GM18511 (cell line): ENCODE results near the gene BCOR.

Source experiments
- ATAC-seq: cut with Tn5 transposase; IDR thresholded peaks from one replicate; pipeline ENCODE4 v1.9.1; 2021; ENCODE audit warnings: mild to moderate bottlenecking, moderate library complexity; ENCODE audit not compliant: unreplicated experiment

The BCOR gene

DNA sequence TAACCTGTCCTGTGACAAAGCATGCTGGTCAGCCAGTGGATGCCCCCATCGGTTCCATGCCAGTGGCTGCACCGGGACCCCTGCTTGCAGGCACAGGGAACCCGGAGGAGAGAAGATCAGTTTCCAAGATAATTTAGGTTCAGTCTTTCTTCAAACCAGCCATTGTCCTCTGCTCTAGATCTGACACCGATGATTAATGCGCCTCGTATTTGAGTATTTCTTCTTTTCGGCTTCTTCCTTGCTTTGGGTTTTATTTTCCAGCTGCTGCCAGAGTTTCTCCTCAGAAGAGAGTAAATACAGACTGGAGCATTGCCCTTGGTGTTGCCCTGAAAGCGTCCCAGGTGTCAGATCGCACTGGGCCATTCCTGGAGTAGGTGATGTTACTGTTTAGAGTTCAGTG lies 19.2 kb upstream of the BCOR start:
- no peak for ATAC-seq

DNA sequence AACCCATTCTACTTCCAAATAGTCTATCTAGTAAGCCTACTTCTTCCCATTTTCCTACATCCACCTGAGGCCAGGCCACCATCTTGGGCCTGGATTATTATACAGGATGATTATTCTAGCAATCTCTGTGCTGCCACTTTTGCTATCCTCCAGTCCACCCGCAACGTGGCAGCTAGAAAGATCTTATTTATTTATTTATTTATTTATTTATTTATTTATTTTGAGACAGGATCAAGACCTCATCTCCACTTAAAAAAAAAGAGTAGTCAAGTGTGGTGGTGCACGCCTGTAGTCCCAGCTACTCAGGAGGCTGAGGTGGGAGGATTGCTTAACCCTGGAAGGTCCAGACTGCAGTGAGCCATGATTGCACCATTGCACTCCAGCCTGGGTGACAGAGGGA lies 15.2 kb upstream of the BCOR start:
- no peak for ATAC-seq

DNA sequence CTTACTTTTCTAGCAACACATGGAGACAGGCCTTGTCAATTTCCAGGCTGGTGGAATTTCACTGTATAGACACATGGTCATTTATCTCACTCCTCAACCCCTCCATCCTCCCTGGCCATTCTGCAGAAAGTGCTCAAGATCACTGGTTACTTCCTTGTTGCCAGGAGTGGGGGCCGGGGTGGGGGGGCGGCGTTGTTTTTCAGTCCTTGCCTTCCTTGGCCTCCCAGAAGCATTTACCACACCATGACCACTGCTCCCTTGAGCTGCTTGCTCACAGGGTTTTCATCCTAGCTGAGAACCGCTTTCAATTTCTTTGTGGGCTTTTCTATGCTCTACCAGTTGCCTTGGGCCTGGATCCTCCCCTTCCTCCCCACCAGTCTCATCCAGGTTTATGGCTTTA lies 14.1 kb upstream of the BCOR start:
- ATAC-seq, result no peak

DNA sequence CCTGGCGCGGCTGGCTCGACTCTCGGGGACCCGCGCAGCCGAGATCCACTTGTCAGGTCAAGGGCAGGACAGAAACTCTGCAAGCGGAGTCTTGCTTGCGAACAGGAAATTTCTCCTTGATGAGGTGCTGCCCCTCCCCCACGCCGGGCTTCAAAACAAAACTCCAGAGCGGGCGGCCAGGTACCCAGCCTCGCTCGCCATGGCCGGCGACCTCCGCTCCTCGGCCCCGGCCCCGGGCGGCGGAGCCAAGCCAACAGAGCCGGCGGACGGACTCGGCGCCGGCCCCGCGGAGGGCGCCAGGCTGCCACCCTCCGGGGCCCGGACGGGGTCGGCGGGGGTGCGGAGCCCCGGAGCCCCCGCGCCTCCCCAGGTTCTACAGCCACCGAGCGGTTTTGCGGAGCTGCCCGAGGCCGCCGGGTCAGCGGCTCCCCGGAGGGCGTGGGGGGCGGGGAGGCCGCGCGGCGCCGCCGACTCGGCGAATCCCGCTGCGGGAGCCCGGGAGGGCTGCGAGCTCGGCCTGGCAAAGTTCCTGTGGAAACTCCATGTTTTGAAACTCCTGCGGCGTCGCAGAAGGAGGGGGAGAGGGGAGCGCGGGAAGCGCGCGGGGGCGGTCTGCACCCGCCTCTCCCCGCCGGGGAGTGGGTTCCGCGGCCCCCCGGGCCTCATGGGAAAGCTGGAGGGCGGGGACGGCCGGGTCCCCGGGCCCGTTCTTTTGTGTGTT lies 11.7 kb upstream of the BCOR start:
- ATAC-seq, result no peak

DNA sequence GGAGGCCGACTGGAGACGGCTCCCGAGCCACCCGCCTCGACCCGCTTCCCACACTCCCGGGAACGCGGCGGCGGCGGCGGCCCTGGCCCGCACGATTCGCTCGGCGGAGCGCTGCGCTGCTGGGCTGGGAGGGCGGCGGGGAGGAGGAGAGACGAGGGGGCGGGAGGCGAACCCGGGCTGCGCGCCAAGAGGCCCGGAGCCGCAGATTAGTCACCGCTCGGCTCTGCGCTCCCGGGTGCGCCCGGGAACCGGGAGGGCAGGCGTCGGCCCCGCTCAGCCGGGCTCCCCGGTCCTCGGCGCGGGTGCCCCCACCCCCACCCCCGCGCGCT lies 11.2 kb upstream of the BCOR start:
- no peak for ATAC-seq

DNA sequence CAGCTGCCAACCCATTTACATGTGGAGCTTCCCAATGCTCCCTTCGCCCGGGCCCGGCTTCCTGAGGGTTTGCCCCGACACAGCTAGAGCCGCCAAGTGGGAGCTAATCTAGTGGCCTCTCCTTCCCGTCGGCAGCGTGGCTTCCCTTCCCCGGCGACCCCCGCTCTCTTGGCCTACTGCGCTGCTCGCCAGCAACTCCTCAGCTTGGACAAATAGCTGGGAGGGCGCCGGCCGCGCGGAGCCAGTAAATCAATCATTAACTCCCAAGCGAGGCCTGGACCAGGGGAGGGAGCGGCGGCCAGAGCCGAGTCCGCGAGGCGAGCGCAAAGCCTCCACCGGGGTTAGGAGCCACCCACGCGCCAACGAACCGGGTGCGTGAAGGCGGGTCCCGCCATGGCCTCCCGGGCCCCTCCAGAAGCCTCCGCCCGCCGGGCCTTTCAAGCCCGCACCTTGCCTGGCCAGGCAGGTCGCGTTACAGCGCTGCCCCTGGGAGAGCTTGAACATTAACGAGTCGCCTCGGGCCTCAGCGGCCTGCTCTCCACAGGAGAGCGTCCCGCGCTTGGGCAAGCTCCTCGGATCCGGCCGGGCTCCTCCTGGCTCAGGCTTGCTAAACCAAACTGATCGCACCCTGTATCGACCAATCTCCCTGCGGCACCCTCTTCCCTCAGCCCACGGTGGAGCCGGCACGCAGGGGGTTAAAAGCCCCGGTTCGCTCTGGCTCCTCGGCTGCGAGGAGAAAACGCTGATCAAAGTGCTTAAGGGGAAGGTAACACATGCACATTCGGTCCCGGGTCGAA lies 10.6 kb upstream of the BCOR start:
- ATAC-seq, result no peak

DNA sequence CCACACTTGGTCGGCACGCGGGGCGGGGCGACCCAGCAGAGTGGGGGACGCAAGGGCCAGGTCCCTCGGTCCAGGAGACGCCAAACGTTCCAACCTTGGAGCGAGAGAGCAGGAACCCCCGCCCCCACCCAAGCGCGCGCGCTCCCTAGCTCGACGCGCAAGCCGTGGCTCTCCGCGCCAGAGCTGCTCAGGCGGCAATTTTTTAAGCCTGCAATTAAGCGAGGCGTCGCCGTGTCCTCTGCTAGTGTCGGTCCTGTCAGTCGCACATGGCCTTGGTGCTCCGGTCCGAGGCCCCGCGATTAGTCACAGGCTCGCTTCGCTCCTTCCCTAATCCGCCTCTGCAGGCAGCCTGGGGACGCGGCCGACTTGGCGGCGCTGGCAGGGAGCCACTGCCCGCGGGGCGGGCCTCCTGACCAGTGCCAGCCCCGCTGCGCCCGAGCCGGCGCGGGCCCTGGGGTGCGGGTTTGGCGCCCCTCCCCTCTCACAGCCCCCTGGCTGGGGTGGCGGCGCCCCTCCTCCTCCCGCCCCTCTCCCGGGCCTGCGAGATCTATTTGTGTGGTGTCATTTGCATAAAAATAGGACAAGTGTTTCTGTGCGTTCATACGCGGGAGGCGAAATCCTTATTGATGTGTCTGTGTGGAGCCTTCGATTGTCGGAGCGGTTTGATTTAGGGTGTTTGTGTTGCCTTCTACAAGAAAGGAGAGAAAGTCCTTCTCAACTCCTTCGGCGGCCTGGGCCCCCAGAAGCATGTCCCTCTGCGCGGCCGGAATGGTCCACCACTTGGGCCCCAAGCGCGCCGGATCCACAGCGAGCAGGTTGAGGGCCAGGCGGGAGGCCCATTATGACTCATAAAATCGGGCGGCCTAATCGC lies 9.8 kb upstream of the BCOR start:
- ATAC-seq, result no peak

DNA sequence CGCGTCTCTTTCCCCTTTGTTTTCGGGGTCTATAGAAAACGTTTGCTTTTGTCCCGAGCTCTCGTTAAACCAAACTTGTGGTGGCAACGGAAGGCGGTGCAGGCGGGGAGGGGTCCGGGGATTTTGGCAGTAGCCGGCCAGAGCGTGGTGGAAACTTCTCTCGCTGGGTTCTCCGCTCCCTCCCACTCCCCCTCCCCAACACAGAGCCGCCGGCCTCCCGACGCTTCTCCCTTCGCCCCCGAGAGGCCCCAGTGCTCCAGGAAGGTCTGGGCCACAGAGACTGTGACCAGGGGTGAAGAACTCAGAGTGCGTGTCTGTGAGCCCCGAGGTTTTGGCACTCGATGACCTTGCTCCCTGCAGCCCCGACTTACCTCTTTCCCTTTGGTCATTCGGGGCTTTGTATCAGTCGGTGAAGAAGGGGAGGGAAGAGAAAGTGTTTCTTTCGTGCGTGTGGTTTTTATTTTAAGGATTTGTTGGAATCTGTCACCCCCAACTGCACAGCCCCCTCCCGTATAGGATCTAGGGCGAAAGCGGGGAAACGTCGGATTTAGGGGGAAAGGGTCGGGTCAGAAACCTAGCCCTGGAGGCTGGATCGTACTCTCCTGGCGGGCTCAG lies 9.0 kb upstream of the BCOR start:
- no peak for ATAC-seq

DNA sequence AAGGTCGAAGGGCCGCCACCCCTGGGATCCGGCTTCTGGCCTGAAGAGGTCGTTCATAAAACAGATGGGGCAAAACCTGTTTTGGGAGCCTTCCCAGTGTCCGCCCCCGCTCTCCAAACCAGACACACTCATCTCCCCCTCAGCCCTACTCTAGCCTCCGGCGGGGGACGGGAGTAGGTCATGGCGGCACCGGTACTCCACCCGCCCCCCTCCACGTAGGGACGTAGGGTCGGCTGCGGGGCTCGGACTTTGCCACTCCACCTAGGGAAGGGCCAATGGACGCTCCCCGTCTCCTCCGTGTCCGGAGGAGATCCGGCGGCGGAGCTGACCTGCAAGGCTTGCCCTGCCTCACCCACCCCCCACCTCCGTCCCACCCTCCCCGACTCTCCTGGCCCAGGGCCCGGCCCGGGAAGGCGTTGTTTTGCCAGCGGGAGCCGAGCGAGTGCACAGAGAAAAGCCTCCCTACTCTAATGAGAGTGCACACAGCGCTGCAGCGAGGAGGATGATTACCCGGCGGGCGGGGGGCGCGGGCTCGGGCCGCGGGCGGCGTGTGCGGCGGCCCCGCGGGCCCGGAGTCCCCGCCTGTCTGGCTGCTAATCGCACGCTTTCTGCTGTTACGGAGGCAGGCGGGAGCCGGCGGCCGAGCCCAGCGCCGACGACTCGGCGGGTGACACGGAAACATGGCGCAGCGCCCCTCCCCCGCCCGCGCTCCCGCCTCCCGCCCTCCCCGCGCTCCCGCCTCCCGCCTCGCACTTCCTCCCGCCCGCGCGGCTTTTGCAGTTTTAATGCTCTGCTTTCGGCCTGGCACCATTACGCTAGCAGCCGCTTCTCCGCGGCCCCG lies 8.3 kb upstream of the BCOR start:
- ATAC-seq, result no peak

DNA sequence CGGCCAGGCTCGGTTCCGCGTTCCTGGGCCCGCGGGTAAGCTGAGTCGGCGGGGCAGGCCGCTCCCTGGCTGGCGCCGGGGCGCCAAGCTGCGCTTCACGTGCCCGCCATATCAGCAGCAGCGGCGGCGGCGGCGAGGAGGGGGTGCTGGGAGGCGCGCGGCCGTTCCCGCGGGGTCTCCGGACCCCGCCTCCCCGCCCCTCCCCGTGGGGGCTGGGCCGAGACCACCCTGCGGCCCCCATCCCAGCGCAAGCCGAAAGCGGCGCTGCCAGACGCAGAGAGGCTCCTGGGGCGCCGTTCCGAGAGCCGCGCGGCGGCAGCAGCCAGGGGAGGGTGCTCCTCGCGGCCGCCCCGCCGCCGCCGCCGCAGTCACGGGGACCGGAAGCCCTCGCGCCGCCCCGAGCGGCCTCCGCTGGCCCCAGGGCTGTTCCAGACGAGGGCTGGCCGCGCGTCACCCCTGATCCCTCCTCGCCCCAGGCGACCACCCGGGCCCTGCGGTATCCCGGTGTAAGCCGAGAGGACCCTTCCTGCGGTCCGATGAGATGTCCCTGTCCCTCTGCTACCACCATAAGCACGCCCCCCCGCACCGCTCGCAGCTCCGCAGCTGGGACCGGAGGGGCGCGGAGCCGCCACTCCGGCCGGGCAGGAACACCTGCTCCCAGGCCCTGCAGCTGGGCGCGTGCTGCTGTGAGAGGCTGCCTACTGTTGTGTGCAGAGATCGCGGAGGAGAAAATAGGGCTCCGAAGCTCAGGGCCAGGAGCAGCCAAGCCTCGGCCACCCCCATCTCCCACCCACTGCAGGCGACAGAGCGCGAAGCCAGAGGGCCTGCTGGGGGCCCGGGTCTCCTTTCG lies 7.5 kb upstream of the BCOR start:
- peak; percentile 35 for ATAC-seq

DNA sequence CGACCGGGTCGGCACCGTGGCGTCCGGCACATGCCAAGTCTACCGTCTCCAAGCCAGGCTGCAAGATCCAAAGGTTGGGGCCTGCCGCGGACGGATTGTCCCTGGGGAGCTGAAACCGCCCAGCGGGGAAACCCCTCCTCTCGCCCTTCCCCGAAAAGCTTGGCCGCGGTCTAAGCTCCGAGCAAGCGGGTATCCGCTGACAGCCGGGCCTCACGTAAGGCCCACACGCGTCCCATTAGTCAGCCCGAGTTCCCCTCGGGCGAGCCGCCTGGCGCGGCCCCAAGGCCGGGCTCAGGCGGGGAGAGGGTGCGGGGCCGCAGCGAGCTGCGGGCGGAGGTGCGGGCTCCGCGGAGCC lies 6.8 kb upstream of the BCOR start:
- peak; percentile 39 for ATAC-seq

DNA sequence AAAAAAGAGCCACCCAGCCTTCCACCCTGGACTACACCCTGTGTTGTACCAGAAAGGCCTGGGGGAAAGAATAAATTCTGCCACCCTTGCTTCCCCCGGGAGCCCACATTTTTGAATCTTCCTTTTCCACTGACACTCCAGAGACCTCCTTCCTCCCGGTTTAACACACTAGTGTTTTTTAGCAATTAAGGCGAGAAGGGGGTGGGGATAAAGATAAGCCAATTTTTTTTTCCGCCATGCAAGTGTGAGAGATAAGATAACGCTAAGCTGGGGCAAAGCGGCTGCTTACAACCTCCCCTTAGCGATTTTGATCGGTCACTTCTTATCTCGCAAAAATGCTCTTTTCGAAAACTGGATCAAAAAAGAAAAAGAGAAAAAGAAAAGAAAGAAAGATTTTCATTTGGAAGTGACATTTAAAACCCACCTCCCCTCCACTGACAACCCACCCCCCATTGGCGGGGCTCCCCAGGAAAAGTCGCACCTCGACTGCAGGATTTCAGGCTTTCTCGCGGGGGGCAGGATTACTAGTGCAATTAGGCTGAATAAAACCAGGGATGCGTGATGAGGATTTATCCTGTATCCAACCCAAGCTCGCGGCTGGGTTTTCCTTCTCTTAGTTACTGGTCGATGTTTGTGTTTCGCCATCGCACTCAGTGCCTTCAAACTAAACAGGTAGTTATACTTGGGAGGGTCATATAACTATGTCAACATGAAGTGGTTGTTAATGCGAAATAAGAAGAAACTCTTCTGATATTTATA lies 6.0 kb upstream of the BCOR start:
- no peak for ATAC-seq

DNA sequence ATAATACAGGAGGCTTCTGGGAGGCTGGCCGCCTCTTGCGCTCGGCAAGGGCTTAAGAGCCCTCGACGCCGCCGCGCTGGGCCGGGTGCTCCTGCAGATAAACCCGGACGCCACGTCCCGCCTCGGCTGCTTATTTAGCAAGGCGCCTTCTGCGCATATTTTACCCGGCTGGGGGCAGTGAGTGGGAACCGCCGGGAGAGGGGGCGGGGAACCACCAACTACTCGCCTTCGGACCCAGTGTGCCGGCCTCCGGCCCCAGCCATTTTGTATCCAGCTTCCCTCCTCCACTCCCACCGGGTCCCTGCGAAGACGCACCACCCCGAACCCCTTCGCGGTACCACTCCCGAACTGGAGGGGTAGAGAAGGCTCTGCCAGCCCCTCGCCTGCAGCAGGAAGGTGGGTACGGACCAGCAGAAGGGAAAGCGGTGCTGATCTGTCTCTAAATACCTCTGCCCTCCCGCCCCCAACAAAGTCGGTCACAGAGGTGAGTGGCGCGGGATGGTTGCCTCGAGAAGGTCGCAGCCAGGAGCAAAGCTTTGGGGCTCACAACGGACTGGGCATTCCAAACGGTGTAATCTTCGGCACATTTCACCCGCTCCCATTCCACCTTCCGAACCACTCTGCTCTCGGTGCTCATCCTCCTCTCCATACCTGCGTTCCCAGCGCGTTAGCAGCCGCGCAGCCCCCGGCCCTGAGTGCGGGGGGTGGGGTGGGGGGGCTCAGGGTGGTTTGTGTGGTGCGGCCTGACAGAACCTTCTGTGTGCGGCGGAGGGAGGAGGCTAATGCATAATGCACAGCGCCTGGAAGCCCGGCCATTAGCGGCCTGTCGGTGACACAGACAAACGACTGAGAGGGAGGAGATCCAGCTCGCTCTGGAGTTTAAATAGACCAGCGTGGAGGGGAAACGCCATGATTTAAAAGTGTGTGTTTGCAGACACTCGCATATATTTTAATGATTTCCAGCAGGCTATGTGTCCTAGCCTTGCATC lies 4.9 kb upstream of the BCOR start:
- no peak for ATAC-seq

DNA sequence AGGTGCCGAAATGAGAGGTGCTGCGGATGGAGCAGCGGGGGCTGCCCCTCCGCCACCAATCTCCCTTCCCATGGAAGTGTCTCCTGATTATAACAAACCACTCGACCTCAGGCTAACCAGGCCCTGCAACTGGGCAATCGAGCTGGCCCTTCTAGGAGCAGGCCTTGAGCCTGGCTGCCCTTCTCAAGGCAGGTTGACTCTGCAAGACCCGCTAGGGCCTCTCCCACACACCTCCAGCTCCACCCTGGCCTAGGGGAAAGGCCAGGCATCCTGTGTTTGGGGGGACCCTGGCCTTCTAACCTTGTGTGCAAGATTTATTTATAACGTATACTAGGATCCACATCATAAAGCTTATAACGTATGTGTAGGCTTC lies 3.7 kb upstream of the BCOR start:
- ATAC-seq, result no peak

DNA sequence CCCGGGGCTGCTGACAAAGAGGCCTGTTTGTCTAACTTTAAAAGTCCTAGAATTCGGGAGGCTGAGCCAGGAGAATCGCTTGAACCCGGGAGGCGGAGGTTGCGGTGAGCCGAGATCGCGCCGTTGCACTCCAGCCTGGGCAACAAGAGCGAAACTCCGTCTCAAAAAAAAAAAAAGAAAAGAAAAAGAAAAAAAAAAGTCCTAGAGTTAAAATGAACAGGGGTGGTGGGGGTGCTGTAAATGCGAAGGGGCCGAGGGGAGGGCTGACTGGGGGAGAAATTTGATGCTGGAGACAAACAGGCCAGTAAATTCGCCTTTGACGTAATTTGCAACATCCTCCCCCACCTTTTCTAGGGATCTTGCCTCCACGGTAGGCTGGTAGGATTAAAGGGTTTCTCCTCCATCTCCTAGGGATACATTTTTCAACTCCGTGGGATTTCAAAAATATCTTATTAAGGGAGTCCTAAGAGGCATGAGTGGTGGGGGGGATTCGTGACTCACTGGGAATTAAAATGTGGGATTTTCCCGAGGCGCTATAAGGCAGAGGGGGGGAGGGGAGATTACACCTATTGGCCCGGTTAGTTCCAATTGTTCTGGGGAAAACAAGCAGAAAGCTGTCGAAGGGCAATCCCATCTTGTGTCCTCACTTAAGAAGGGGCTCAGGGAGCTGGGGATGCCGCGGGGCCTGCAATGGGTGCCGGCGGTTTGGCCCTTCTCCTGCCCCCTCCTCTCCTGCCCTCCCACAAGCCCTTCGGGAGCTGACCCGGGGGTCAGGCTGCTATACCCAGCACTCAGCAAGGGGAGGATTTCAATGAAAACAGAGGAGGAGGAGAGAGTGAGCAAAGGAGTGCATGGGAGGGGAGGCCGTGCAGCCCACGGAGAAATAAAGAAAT lies 3.0 kb upstream of the BCOR start:
- no peak for ATAC-seq

DNA sequence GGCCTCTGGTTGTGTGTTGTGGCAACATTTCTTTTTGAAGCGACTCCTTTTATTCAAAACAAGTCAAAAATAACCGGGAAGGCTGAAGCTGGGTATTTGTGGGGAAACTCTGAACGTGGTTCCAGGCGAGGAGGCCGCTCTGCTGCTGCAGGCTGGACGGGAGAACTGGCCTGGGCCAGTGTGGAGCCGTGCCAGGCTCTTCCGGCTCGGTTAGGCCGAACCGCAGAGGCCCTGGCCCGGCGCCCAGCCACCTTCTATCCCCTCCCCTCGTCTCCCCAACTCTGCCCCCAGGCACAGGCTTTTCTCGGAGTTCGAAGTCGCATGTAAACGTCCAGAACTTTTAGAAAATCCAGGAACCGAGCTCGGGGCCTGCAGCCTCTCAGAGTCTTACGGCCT lies 2.4 kb upstream of the BCOR start:
- no peak for ATAC-seq
